Activated gamma-delta T cell (primary cell): ENCODE results near the gene TESK2.

Experiments
- DNase-seq: peaks from one replicate; lab custom pipeline; 2025; lab: John Stamatoyannopoulos, UW

TESK2 gene

GRCh38 chr1:45337630-45338325 is 153.2 kb downstream of the TESK2 start:
- DNase-seq = no peak

GRCh38 chr1:45335855-45336324 is 155.1 kb downstream of the TESK2 start:
- no peak for DNase-seq

DNA sequence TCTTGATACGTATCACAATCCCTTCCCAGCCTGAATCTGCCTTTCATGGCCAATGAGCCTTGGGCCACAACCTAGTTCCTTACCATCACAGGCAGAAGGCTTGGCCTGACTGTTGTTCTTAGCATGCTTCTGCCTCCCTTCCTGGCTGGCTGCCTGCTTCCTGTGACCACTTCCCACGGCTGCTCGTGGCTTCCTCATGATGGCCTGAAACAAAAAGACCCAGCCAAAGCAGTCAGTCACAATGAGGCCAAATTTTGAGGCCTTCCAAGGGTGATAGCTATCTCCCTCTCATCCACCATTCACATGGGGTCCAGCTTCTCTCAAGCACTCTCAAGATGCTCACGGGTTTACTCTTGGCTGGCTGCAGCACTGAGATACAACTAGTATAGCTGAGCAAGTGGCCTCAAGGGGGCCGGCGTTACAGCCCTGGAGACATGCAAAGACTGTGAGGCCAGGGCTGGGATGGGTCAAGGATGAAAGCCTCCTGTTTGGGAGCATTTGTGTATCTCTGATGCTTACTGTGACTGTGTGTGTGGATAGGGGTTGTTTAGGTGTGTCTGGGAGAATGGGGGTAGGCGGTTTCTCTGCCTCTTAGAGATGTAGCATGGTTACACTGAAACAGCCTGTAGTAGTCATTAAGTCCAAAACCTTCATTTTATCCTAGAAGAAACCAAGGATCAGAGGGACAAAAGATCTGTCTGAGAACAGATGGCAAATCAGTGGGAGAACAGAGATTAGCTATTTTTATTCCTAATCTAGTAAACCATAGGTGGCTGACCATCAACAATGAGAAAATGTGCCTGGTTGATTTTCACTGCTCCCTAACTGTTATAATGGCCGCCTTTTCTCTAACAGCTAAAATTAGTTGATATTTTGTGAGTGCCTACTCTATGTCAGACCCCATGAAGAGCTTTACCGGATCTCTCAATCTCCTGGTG is 156.4 kb downstream of the TESK2 start:
- no peak for DNase-seq

DNA sequence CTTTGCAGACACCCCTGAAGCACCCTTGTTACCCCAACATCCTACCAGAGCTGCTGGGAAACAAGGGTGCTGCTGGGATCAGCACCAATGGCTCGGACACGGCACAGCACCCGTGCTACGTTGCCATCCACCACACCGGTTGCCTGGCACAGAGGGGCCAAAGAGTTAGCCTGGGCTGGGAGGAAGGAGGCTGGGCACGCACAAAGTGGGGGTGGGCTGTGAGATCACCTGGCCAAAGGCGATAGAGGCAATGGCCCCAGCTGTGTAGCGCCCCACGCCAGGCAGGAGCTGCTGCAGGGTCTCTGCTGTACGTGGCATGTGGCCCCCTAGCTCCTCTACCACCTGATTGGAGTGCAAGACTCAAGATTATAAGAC is 158.6 kb downstream of the TESK2 start:
- DNase-seq = no peak

DNA sequence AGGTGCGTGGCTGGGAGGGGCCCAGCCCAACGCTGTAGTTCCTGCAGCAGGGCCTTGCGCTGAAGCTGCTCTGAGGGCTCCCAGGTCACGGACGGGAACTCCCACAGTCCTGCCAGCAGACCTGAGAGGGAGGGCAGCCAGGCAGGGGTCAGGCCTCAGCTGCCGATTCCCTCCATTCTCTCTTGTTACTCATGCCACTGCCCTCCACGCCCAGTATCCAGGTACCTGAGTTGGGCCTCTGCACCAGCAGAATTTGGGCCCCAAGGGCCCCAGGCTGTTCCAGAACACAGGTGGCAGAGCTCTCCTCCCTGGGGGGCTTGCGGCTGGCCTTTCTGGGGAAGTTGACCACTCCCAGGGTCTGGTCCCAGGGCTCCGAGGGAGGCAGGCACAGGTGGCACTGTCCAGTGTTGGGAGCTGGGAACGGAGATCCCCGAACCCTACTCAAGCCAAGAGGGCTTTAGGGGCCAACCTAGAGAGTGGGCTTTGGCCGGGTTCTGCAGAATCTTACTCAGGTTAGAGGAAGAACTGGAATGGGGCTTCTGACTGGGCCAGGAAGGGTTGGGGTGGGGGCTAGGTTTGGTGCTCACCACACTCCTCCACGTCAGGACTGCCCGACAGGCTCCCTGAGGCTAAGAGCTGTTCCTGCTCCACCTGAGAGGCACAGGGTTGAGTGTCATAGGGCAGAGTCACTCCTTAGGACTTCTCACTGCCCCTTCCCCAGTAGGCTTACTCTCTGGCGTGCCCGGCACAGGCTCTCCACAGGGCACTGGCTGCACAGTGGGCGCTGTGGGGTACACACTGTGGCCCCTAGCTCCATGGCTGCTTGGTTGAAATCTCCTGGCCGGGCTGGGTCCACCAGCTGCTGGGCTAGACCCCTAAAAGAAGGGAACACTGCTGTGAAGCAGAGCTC is 159.3 kb downstream of the TESK2 start:
- no peak for DNase-seq

DNA sequence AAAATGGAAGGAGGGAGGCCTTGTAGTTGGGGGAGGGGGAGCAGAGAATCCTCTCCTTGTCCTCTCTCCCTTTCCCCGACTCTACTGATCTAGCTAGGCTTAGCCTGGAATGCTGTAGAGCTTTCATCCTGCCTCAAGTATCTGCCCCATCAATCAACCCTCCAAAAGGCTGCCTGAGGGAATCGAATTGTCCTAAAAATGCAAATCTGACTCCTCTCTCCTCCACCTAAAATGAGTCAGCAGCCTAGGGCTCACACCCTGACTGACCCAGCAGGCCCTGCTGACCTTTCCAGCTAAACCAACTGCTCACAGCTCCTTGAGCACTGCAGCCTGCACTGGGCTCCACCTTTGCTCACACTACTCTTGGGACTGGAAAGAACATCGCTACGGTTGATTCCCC is 161.5 kb downstream of the TESK2 start:
- DNase-seq = no peak

GRCh38 chr1:45328680-45329079 is 162.3 kb downstream of the TESK2 start:
- no peak for DNase-seq

DNA sequence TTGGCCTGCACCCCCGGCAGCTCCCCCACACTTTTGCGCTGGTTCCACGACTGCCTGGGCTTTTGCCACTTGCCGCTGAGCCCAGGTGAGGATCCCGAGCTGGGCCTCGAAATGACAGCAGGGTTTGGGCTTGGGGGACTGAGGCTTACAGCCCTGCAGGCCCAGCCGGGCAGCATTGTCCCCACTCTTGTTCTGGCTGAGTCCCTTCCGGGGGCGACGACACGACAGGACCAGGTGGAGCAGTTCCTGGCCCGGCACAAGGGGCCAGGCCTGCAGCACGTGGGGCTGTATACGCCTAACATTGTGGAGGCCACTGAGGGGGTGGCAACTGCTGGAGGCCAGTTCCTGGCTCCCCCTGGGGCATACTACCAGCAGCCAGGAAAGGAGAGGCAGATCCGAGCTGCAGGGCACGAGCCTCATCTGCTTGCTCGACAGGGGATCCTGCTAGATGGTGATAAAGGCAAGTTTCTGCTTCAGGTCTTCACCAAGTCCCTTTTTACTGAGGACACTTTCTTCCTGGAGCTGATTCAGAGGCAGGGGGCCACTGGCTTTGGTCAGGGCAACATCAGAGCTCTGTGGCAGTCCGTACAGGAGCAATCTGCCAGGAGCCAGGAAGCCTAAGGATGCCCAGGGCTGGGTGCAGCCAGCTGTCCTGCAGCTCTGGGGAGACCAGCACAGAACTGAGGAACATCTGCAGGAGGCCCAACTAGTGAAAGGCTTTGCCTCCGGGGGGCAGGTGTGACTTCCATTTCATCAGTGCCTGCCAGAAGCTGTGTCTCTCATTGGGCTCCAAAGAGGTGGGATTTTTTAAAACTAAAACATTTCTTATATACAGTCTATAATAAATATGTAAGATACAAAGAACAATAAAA is 163.1 kb downstream of the TESK2 start:
- no peak for DNase-seq

GRCh38 chr1:45326627-45327623 is 164.0 kb downstream of the TESK2 start, which contains the start of gene HPDL:
Gene HPDL (plus strand): TSS chr1:45326895. CDS start chr1:45327149, 254 bp downstream.
- DNase-seq = peak; percentile 28

- no peak for DNase-seq
These were observed 165.0 kb downstream of the TESK2 start for GRCh38 chr1:45325851-45326506.

- no peak for DNase-seq
These were observed 168.4 kb downstream of the TESK2 start for GRCh38 chr1:45322486-45323040.

GRCh38 chr1:45321444-45321843 is 169.5 kb downstream of the TESK2 start:
- no peak for DNase-seq

GRCh38 chr1:45319761-45320160 is 171.2 kb downstream of the TESK2 start:
- DNase-seq = no peak

GRCh38 chr1:45317166-45317565 is 173.8 kb downstream of the TESK2 start:
- DNase-seq = no peak

GRCh38 chr1:45314266-45314665 is 176.7 kb downstream of the TESK2 start:
- DNase-seq = no peak

DNA sequence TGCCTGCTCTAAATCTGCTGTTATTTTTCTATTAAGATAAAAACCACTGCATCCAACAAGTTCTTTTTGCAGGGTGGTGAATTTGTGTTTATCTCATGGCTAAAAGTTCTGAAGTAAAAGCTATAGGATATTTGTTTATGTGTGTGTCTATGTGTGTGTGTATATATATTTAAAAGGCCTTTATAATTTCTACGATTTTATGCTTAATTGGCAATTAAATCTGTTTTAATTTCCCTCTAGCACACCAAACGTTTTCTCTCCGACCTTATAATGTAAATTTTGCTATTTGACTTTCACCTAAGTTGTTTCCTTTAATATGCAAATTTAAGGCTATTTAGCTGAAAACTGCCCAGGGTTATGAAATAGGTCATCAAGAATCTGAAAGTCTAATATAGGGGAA is 184.1 kb downstream of the TESK2 start:
- no peak for DNase-seq

GRCh38 chr1:45306319-45306718 is 184.6 kb downstream of the TESK2 start:
- no peak for DNase-seq

DNA sequence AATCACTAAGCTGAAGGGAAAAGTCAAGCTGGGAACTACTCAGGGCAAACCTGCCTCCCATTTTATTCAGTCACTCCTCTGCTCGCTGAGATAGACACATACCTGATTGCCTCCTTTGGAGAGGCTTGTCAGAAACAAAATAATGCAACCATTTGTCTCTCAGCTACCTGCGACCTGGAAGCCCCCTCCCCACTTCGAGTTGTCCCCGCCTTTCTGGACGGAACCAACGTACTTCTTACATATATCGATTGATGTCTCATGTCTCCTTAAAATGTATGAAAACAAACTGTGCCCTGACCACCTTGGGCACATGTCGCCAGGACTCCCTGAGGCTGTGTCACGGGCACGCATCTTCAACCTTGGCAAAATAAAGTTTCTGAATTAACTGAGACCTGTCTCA is 185.7 kb downstream of the TESK2 start:
- DNase-seq = no peak
